Ovary (tissue), 9 donors: ENCODE data around the gene UBE2QL1. TPM values are rescaled to one million over a fixed set of nuclear protein-coding genes. Genes with fewer than 3 reads are reported as not detected.

Experiments used
- DNase-seq, 5 donors: peaks; one replicate each; pipeline ENCODE4 v3.0.0-alpha.2; 2019 to 2020
- H3K27ac ChIP-seq, 2 donors: fragments of 200-600 bp; one replicate each; pipeline versions ENCODE4 v1.5.1 to v1.8.0; 2019 to 2022
- H3K27me3 ChIP-seq: fragments of 200-600 bp; one replicate; pipeline ENCODE4 v1.8.0; 2022
- H3K36me3 ChIP-seq: fragments of 200-600 bp; sonication (generic); one replicate; pipeline ENCODE4 v1.5.1; 2019
- H3K4me1 ChIP-seq: one replicate; pipeline ENCODE4 v1.8.1; 2013; ENCODE audit warnings: mild to moderate bottlenecking, moderate library complexity; ENCODE audit not compliant: insufficient read depth
- H3K4me3 ChIP-seq: fragments of 200-600 bp; sonication (generic); one replicate; pipeline ENCODE4 v1.5.1; 2017
- H3K9me3 ChIP-seq, 2 donors: fragments of 200-600 bp in 1 of 2; sonication (generic) in 1 of 2; one replicate each; pipeline versions ENCODE4 v1.5.1 to v1.8.1; 2013 to 2019; ENCODE audit warnings: mild to moderate bottlenecking in 1 of 2, moderate library complexity in 1 of 2
- CTCF ChIP-seq, 3 donors: fragments of 450-650 bp in 2 of 3; fragments of 200-600 bp in 1 of 3; IDR thresholded peaks; one replicate each; pipeline versions ENCODE4 v1.5.1 to v1.8.0; 2016 to 2022; ENCODE audit warnings: antibody characterized with exemption in 3 of 3, mild to moderate bottlenecking in 1 of 3
- EP300 ChIP-seq: sonication (generic); formaldehyde crosslinking; IDR thresholded peaks from one replicate; pipeline ENCODE4 v1.6.1; 2017; ENCODE audit warnings: antibody characterized with exemption
- POLR2A ChIP-seq: fragments of 450-650 bp; IDR thresholded peaks from one replicate; pipeline ENCODE4 v1.6.1; 2017; ENCODE audit warnings: antibody characterized with exemption, mild to moderate bottlenecking, moderate library complexity
- WGBS, 3 donors: extraction: QIAGEN DNeasy Blood & Tissue Kit in 1 of 3; methylation state at CpG; one replicate each; pipeline versions ENCODE4 v1.1.5 to v1.1.7; 2013 to 2017; 5-methylcytosine and 5-hydroxymethylcytosine counted together
- intact Hi-C, 4 donors: fragments of 100-400 bp; cut with DNase I; formaldehyde crosslinking; loops; one replicate each; pipeline versions ENCODE4 v1.11.0 to v1.15.1; 2022 to 2023
- polyA plus RNA-seq, 2 donors: library from polyadenylated mRNA; stranded (reverse); fragments of 200-250 nt in 1 of 2; fragments of 350-450 nt in 1 of 2; fragmentation: Illumina TruSeq in 1 of 2; extraction: RNeasy Lipid Tissue Mini Kit (QIAGEN cat#74804) in 1 of 2; gene quantifications; one replicate each; pipeline ENCODE4 v1.2.3, GENCODE V29; 2013 to 2014
- total RNA-seq, 7 donors: library from RNA; depleted of rRNA in 2 of 7; stranded (reverse); fragments of >200 nt in 2 of 7; fragmentation: NEBNext Ultra II Directional in 3 of 7; extraction: Animal tissue kit (Norgen Biotek cat#: 25700) in 3 of 7; gene quantifications; one replicate each; pipeline versions ENCODE4 v1.1.0 to v1.2.4, GENCODE V29; 2016 to 2023
- donor health status: DM: no; HTN: no; CAD: no; lungs with moderate emphysema.
- donor health status: DM: no; HTN: no; CAD: no.
- donor health status: Bipolar disorder and iron deficiency.
- donor health status: DM: yes; HTN: yes; CAD: no.
- donor health status: DM: no; HTN: no; CAD: no.
- donor health status: DM: yes; HTN: yes; CAD: no.

Gene UBE2QL1
- total and polyA plus RNA-seq, 9 donors = 0.30 to 6.4 (median 1.3) TPM

GRCh38 chr5:6411141-6411540, 37.5 kb upstream of the UBE2QL1 start:
- intact Hi-C loops = no loop called here
- Histone ChIP-seq H3K4me1 (no peaks in the 10 kb centered on the region), H3K27me3 (no peaks in the 10 kb centered on the region), H3K27ac (no peak overlapping the region), H3K36me3 (no peaks in the 10 kb centered on the region), H3K9me3 (no peaks in the 10 kb centered on the region), H3K4me3 (no peak overlapping the region)
- TF ChIP-seq CTCF (IDR thresholded peaks at IDR 0.05) (no peak), EP300 (no peak), POLR2A (no peak)
- 91 to 94% (median 93%) methylated on average over 15 of the region's 15 CpGs for WGBS, 3 donors
- no peak for DNase-seq

- no peak for DNase-seq
- WGBS, 3 donors = 13 to 18% (median 15%) methylated on average over 4 of the region's 4 CpGs
- H3K27ac ChIP-seq = no peak overlapping the region
- no peaks in the 10 kb centered on the region for H3K36me3 ChIP-seq
- TF ChIP-seq POLR2A (no peak), CTCF (IDR thresholded peaks at IDR 0.05) (no peak), EP300 (no peak)
- H3K27me3 ChIP-seq = no peaks in the 10 kb centered on the region
- H3K9me3 ChIP-seq = no peaks in the 10 kb centered on the region
- no peaks in the 10 kb centered on the region for H3K4me1 ChIP-seq
- H3K4me3 ChIP-seq = no peak overlapping the region
- intact Hi-C loops = no loop called here
These were observed 35.8 kb upstream of the UBE2QL1 start for GRCh38 chr5:6412811-6413210.

- Histone ChIP-seq H3K4me3 (no peak overlapping the region), H3K9me3 (no peaks in the 10 kb centered on the region), H3K4me1 (no peaks in the 10 kb centered on the region), H3K27me3 (no peaks in the 10 kb centered on the region), H3K27ac (no peak overlapping the region), H3K36me3 (no peaks in the 10 kb centered on the region)
- intact Hi-C loops = no loop called here
- DNase-seq = no peak
- TF ChIP-seq POLR2A = no peak
- TF ChIP-seq CTCF (IDR thresholded peaks at IDR 0.05) = no peak
- no peak for TF ChIP-seq EP300
- 92 to 97% (median 97%) methylated on average over 10 of the region's 10 CpGs for WGBS, 3 donors
These were observed 31.0 kb upstream of the UBE2QL1 start for GRCh38 chr5:6417657-6418056.

GRCh38 chr5:6418679-6419276, 29.9 kb upstream of the UBE2QL1 start:
- 64 to 69% (median 64%) methylated on average over 3 of the region's 3 CpGs for WGBS, 3 donors
- Histone ChIP-seq H3K36me3 (no peaks in the 10 kb centered on the region), H3K9me3 (no peaks in the 10 kb centered on the region), H3K27ac (no peak overlapping the region), H3K4me3 (no peak overlapping the region), H3K4me1 (no peaks in the 10 kb centered on the region), H3K27me3 (no peaks in the 10 kb centered on the region)
- TF ChIP-seq POLR2A = no peak
- no peak for TF ChIP-seq EP300
- no peak for TF ChIP-seq CTCF (IDR thresholded peaks at IDR 0.05)
- DNase-seq = no peak
- intact Hi-C loops = no loop called here
